Hepatocyte (in vitro differentiated cells): Measurements from ENCODE around the gene STPG4. TPM values are rescaled to one million over a fixed set of nuclear protein-coding genes. Genes with fewer than 3 reads are reported as not detected.

Experiments used
- DNase-seq: peaks from one replicate; pipeline ENCODE4 v3.0.0-alpha.2; 2016; ENCODE audit warnings: low spot score
- H2AFZ ChIP-seq: fragments of 200-600 bp; sonication (generic); 2 replicates; pipeline ENCODE4 v1.6.0; 2016; ENCODE audit warnings: antibody characterized with exemption, mild to moderate bottlenecking
- H3K27ac ChIP-seq: fragments of 200-600 bp; sonication (generic); 2 replicates; pipeline ENCODE4 v1.5.1; 2016; ENCODE audit warnings: mild to moderate bottlenecking
- H3K27me3 ChIP-seq: fragments of 200-600 bp; sonication (generic); 2 replicates; pipeline ENCODE4 v1.6.1; 2016
- H3K36me3 ChIP-seq: fragments of 200-600 bp; sonication (generic); replicated peaks from 2 replicates; pipeline ENCODE4 v1.5.1; 2016; ENCODE audit warnings: low read depth; ENCODE audit not compliant: insufficient read depth
- H3K4me1 ChIP-seq: fragments of 200-600 bp; sonication (generic); 2 replicates; pipeline ENCODE4 v1.5.1; 2016; ENCODE audit warnings: mild to moderate bottlenecking, moderate library complexity; ENCODE audit not compliant: insufficient read depth
- H3K4me2 ChIP-seq: fragments of 200-600 bp; sonication (generic); 2 replicates; pipeline ENCODE4 v1.6.0; 2016
- H3K4me3 ChIP-seq: fragments of 200-600 bp; sonication (generic); 2 replicates; pipeline ENCODE4 v1.5.1; 2016; ENCODE audit warnings: mild to moderate bottlenecking
- H3K79me2 ChIP-seq: fragments of 200-600 bp; sonication (generic); 2 replicates; pipeline ENCODE4 v1.6.0; 2017; ENCODE audit warnings: mild to moderate bottlenecking
- H3K9me2 ChIP-seq: fragments of 200-600 bp; sonication (generic); replicated peaks from 2 replicates; pipeline ENCODE4 v1.6.0; 2017; ENCODE audit warnings: mild to moderate bottlenecking; ENCODE audit not compliant: insufficient read depth
- H3K9me3 ChIP-seq: fragments of 200-600 bp; sonication (generic); 2 replicates; pipeline ENCODE4 v1.5.1; 2016; ENCODE audit warnings: low read depth, mild to moderate bottlenecking
- H4K20me1 ChIP-seq: fragments of 200-600 bp; sonication (generic); 2 replicates; pipeline ENCODE4 v1.6.0; 2016; ENCODE audit warnings: mild to moderate bottlenecking; ENCODE audit not compliant: insufficient read depth, poor library complexity, severe bottlenecking
- CTCF ChIP-seq: fragments of 200-600 bp; sonication (generic); IDR thresholded peaks from 2 replicates; pipeline ENCODE4 v1.5.1; 2016; ENCODE audit warnings: antibody characterized with exemption, mild to moderate bottlenecking; ENCODE audit not compliant: poor library complexity
- EZH2 ChIP-seq: fragments of 200-600 bp; sonication (generic); IDR thresholded peaks from 2 replicates; pipeline ENCODE4 v1.6.1; 2016; ENCODE audit warnings: antibody characterized with exemption, mild to moderate bottlenecking, borderline replicate concordance
- EZH2phosphoT487 ChIP-seq: fragments of 200-600 bp; sonication (generic); IDR thresholded peaks from one replicate; pipeline ENCODE4 v1.6.1; 2018; ENCODE audit warnings: antibody characterized with exemption, mild to moderate bottlenecking, low read depth, moderate library complexity; ENCODE audit not compliant: unreplicated experiment, severe bottlenecking
- WGBS: methylation state at CpG from one replicate; pipeline ENCODE4 v1.1.6; 2016; ENCODE audit warnings: low lambda C conversion rate; ENCODE audit errors: missing lambda C conversion rate; 5-methylcytosine and 5-hydroxymethylcytosine counted together
- polyA plus RNA-seq: library from polyadenylated mRNA; unstranded; fragments of >200 nt; fragmentation: Nextera tagmentation; extraction: Ambion mirVana; gene quantifications from 2 replicates; pipeline ENCODE4 v1.2.1, GENCODE V29; 2016
- total RNA-seq: library from RNA; depleted of rRNA; stranded (reverse); fragments of >200 nt; gene quantifications from 2 replicates; pipeline ENCODE4 v1.2.3, GENCODE V29; 2014

Gene STPG4
- total and polyA plus RNA-seq, 2 experiments from 2014 or later: 0.19 TPM; not detected in 1

- Histone ChIP-seq H3K27ac (peak overlapping the region; percentile 62), H3K9me3 (no peaks in the 10 kb centered on the region), H3K4me2 (peak overlapping the region; percentile 32), H4K20me1 (no peaks in the 10 kb centered on the region), H2AFZ (no peak overlapping the region), H3K36me3 (no peaks in the 10 kb centered on the region), H3K79me2 (no peaks in the 10 kb centered on the region), H3K4me1 (peaks cover 22% of the 10 kb centered on the region), H3K4me3 (no peak overlapping the region), H3K9me2 (no peaks in the 10 kb centered on the region), H3K27me3 (no peaks in the 10 kb centered on the region)
- TF ChIP-seq EZH2 (no peak), EZH2phosphoT487 (no peak), CTCF (no peak)
- 61% methylated on average over 6 of the region's 6 CpGs for WGBS
- DNase-seq: peak; percentile 62
Observed at GRCh38 chr2:47089083-47089464, 66.0 kb downstream of the STPG4 start.

GRCh38 chr2:47088371-47089082 is 66.6 kb downstream of the STPG4 start:
- H2AFZ ChIP-seq: no peak overlapping the region
- H3K27me3 ChIP-seq: no peaks in the 10 kb centered on the region
- H3K9me3 ChIP-seq: no peaks in the 10 kb centered on the region
- peaks cover 22% of the 10 kb centered on the region for H3K4me1 ChIP-seq
- H4K20me1 ChIP-seq: no peaks in the 10 kb centered on the region
- H3K4me3 ChIP-seq: no peak overlapping the region
- no peaks in the 10 kb centered on the region for H3K9me2 ChIP-seq
- TF ChIP-seq CTCF: peak; percentile 10
- no peak for TF ChIP-seq EZH2
- TF ChIP-seq EZH2phosphoT487: no peak
- no peaks in the 10 kb centered on the region for H3K79me2 ChIP-seq
- H3K27ac ChIP-seq: peak overlapping the region; percentile 62
- DNase-seq: no peak
- peak overlapping the region; percentile 32 for H3K4me2 ChIP-seq
- 40% methylated on average over 5 of the region's 5 CpGs for WGBS
- H3K36me3 ChIP-seq: no peaks in the 10 kb centered on the region

GRCh38 chr2:47087051-47087450 is 68.1 kb downstream of the STPG4 start:
- Histone ChIP-seq H3K4me3 (no peak overlapping the region), H3K4me1 (peaks cover 22% of the 10 kb centered on the region), H2AFZ (no peak overlapping the region), H3K79me2 (no peaks in the 10 kb centered on the region), H3K9me3 (no peaks in the 10 kb centered on the region), H4K20me1 (no peaks in the 10 kb centered on the region), H3K36me3 (no peaks in the 10 kb centered on the region), H3K9me2 (no peaks in the 10 kb centered on the region), H3K4me2 (no peak overlapping the region), H3K27ac (peak overlapping the region; percentile 43), H3K27me3 (no peaks in the 10 kb centered on the region)
- WGBS: 77% methylated on average over 3 of the region's 3 CpGs
- no peak for DNase-seq
- TF ChIP-seq EZH2phosphoT487 (no peak), EZH2 (no peak), CTCF (no peak)
